Nephron progenitor cell (in vitro differentiated cells): Measurements from ENCODE around the gene SREBF1.

Experiments used
- DNase-seq: peaks from one replicate; pipeline ENCODE4 v3.0.0; 2021
- H3K27ac Mint-ChIP-seq: 2 replicates; pipeline ENCODE4 v1.8.0; 2021; ENCODE audit warnings: mild to moderate bottlenecking, moderate library complexity, mixed read lengths
- H3K27me3 Mint-ChIP-seq: 2 replicates; pipeline ENCODE4 v1.8.0; 2021; ENCODE audit warnings: mild to moderate bottlenecking, low read depth, mixed read lengths; ENCODE audit not compliant: poor library complexity
- H3K36me3 Mint-ChIP-seq: 2 replicates; pipeline ENCODE4 v1.8.0; 2021; ENCODE audit warnings: low read depth, mixed read lengths
- H3K4me1 Mint-ChIP-seq: 2 replicates; pipeline ENCODE4 v1.8.0; 2021; ENCODE audit warnings: mixed read lengths
- H3K4me3 Mint-ChIP-seq: 2 replicates; pipeline ENCODE4 v1.8.0; 2021; ENCODE audit warnings: mild to moderate bottlenecking, moderate library complexity, mixed read lengths
- H3K9me3 Mint-ChIP-seq: 2 replicates; pipeline ENCODE4 v1.8.0; 2021; ENCODE audit warnings: mild to moderate bottlenecking, moderate library complexity, mixed read lengths
- TF ChIP-seq, protein P1 (sequence below): fragments of 200-600 bp; sonication (generic); IDR thresholded peaks from 2 replicates; pipeline ENCODE4 v1.5.0; 2021; ENCODE audit warnings: antibody characterized with exemption

The SREBF1 gene

DNA sequence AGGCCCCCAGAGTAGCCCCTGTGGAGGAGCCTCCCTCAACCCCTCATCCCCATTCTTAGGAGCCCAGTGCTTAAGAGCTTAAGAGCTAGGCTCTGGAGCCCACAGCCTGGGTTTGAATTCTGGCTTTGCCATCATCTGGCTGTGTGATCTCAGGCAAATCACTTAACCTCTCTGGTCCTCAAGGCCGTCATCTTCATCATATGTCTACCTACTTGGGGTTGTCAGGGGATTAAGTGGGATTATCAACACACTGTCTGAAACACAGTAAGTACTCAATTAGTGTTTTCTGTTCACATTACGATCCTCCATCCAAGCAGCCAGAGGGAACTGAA, 4.8 kb downstream of the SREBF1 start:
- Mint-ChIP-seq H3K4me3 (no peak overlapping the region), H3K27ac (peak overlapping the region; percentile 54), H3K36me3 (peaks cover 13% of the 10 kb centered on the region), H3K27me3 (peaks cover 7% of the 10 kb centered on the region), H3K4me1 (peaks cover 68% of the 10 kb centered on the region), H3K9me3 (no peaks in the 10 kb centered on the region)
- TF ChIP-seq, protein P1, sequence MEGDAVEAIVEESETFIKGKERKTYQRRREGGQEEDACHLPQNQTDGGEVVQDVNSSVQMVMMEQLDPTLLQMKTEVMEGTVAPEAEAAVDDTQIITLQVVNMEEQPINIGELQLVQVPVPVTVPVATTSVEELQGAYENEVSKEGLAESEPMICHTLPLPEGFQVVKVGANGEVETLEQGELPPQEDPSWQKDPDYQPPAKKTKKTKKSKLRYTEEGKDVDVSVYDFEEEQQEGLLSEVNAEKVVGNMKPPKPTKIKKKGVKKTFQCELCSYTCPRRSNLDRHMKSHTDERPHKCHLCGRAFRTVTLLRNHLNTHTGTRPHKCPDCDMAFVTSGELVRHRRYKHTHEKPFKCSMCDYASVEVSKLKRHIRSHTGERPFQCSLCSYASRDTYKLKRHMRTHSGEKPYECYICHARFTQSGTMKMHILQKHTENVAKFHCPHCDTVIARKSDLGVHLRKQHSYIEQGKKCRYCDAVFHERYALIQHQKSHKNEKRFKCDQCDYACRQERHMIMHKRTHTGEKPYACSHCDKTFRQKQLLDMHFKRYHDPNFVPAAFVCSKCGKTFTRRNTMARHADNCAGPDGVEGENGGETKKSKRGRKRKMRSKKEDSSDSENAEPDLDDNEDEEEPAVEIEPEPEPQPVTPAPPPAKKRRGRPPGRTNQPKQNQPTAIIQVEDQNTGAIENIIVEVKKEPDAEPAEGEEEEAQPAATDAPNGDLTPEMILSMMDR: no peak
- DNase-seq: no peak

DNA sequence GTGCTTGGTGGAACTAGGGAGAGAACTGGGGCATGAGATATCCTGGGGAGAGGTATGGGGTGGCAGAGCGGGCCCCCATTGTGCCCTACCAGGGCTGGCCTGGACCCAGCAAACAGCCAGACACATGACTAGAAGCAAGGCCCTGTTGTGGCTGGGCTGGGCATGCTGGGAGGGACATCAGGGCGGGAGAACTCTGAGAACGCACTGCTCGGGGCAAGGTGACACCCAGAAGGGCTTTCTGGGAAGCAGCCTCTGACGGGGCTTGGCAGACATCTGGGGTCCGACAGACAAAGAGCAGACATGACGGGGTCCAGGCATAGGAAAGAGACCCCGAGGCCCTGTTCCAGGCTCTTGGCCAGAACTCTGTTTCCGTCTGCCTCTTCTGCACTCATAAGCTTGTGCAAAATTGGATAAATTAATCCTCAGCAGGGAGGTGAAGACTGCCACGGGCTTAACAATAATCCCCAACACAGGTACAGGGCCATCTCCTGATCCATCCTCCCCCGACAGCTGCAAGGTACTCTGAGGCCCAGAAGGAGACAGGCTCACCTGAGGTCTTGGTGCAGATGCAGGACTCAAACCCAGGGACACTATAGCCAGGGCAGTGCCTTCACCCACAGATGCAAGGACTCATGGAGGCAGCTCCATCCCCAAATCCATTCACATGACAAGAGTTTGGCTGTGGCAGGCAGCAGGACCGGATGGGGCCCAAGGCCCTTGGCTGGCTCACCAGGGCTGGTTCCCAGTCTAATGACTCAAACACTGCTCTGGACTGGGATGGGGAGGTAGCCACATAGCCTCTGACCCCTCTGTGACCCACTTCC, 5.4 kb downstream of the SREBF1 start:
- Mint-ChIP-seq H3K4me1 (peaks cover 72% of the 10 kb centered on the region), H3K27me3 (peaks cover 7% of the 10 kb centered on the region), H3K27ac (peak overlapping the region; percentile 68), H3K4me3 (no peak overlapping the region), H3K9me3 (no peaks in the 10 kb centered on the region), H3K36me3 (peaks cover 17% of the 10 kb centered on the region)
- DNase-seq: no peak
- TF ChIP-seq, protein P1: no peak

GRCh38 chr17:17830740-17831207, 6.0 kb downstream of the SREBF1 start:
- Mint-ChIP-seq H3K27me3 (peaks cover 7% of the 10 kb centered on the region), H3K9me3 (no peaks in the 10 kb centered on the region), H3K36me3 (peaks cover 17% of the 10 kb centered on the region), H3K4me1 (peaks cover 76% of the 10 kb centered on the region), H3K27ac (peak overlapping the region; percentile 22), H3K4me3 (no peak overlapping the region)
- DNase-seq: no peak
- TF ChIP-seq, protein P1: no peak

- peaks cover 17% of the 10 kb centered on the region for H3K36me3 Mint-ChIP-seq
- no peak for DNase-seq
- TF ChIP-seq, protein P1: no peak
- H3K27ac Mint-ChIP-seq: no peak overlapping the region
- peaks cover 73% of the 10 kb centered on the region for H3K4me1 Mint-ChIP-seq
- no peak overlapping the region for H3K4me3 Mint-ChIP-seq
- no peaks in the 10 kb centered on the region for H3K9me3 Mint-ChIP-seq
- peaks cover 7% of the 10 kb centered on the region for H3K27me3 Mint-ChIP-seq
Measured at GRCh38 chr17:17830269-17830567, 6.6 kb downstream of the SREBF1 start.

DNA sequence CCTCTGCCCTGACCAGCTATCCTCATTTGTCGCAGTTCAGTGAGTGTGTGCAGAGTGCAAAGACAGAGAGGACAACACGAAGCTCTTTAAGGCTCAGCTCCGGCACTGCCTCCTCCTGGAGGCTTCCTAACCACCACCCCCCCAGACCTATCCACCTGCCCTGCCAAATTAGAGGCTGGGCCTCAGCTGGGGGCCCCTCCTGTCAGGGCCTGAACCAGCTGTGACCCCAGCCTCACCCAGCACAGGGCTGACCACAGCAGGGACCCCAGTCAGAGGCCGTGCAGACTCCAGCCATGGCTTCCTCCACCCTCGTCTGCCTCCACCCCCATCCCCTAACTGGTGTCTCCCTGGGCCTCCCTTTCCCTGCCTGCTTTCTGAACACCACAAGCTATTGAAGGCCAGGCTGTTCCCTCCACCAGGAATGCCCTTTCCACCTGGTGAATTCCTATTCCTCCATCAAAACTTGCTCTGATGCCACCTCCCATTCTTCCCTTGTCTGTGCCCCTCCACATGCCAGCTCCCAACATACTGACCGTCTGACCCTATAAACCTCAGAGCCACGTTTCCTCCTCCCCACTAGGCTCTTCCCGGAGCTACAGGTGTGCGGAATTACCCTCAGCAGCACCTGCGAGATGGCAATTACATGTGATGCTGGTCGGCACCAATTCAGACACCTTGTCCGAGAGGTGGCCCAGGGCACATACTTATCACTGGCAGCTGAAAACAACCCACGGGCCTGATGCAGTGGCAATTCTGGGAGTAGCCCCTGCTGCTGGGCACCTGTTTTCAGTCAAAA, 8.8 kb downstream of the SREBF1 start:
- Mint-ChIP-seq H3K27me3 (peaks cover 4% of the 10 kb centered on the region), H3K9me3 (no peaks in the 10 kb centered on the region), H3K4me1 (peaks cover 72% of the 10 kb centered on the region), H3K36me3 (peaks cover 12% of the 10 kb centered on the region), H3K27ac (no peak overlapping the region), H3K4me3 (no peak overlapping the region)
- DNase-seq: no peak
- TF ChIP-seq, protein P1: no peak
